ENCODE data around the gene ZBTB39.
"Not testable (repeated sequence)": the region's sequence is repeated elsewhere in the genome, so short reads cannot be mapped to it uniquely, and the experiment has no call there.

Gene ZBTB39

GRCh38 chr12:57029457-57029856 lies 23.1 kb upstream of the ZBTB39 start:
- no peak for DNase-seq

GRCh38 chr12:57027805-57028153 lies 21.4 kb upstream of the ZBTB39 start:
- DNase-seq = no peak

GRCh38 chr12:57027011-57027804 lies 20.9 kb upstream of the ZBTB39 start:
- peak in 1 of 2 experiments; percentile 12 for DNase-seq

GRCh38 chr12:57025196-57025595 lies 18.9 kb upstream of the ZBTB39 start:
- DNase-seq = no peak

GRCh38 chr12:57022324-57022723 lies 16.0 kb upstream of the ZBTB39 start:
- DNase-seq = not testable (repeated sequence)

- no peak for DNase-seq
These were observed 13.8 kb upstream of the ZBTB39 start for GRCh38 chr12:57019983-57020719.

- DNase-seq = no peak
These were observed 12.6 kb upstream of the ZBTB39 start for GRCh38 chr12:57018906-57019305.

GRCh38 chr12:57018353-57018752 lies 12.0 kb upstream of the ZBTB39 start:
- DNase-seq = not testable (repeated sequence)

GRCh38 chr12:57016348-57016747 lies 10.0 kb upstream of the ZBTB39 start, which contains the start of gene TAC3:
TAC3 (minus strand) TSS chr12:57016529; CDS start chr12:57015797, 732 bp downstream.
- no peak for DNase-seq

GRCh38 chr12:57012600-57013465 lies 6.5 kb upstream of the ZBTB39 start:
- no peak for DNase-seq

- DNase-seq = no peak
These were observed 5.4 kb upstream of the ZBTB39 start for GRCh38 chr12:57011438-57012424.

GRCh38 chr12:57010627-57011247 lies 4.4 kb upstream of the ZBTB39 start:
- no peak for DNase-seq

- no peak for DNase-seq
These were observed 3.7 kb upstream of the ZBTB39 start for GRCh38 chr12:57009949-57010626.

GRCh38 chr12:57008178-57008577 lies 1.8 kb upstream of the ZBTB39 start:
- peak; percentile 44 to 72 for DNase-seq

GRCh38 chr12:57006809-57007475 lies 596 bp upstream of the ZBTB39 start:
- no peak for DNase-seq

GRCh38 chr12:57004651-57005050 lies 1.7 kb downstream of the ZBTB39 start:
- no peak for DNase-seq

GRCh38 chr12:57003395-57003794 lies 3.0 kb downstream of the ZBTB39 start:
- no peak for DNase-seq

GRCh38 chr12:57001448-57001906 lies 4.9 kb downstream of the ZBTB39 start:
- peak in 1 of 2 experiments; percentile 70 for DNase-seq

- DNase-seq = no peak
These were observed 6.0 kb downstream of the ZBTB39 start for GRCh38 chr12:57000393-57000792.

GRCh38 chr12:56999456-56999855 lies 6.9 kb downstream of the ZBTB39 start:
- no peak for DNase-seq
